Transverse colon (tissue), 4 donors: ENCODE data around the gene MAPK1. TPM values are rescaled to one million over a fixed set of nuclear protein-coding genes. Genes with fewer than 3 reads are reported as not detected.
"Not testable (repeated sequence)": the region's sequence is repeated elsewhere in the genome, so short reads cannot be mapped to it uniquely, and the experiment has no call there.

Experiments
- DNase-seq: peaks from one replicate; pipeline ENCODE4 v3.0.0-alpha.2; 2019
- H3K27ac ChIP-seq, 4 donors: fragments of 200-600 bp; sonication (generic); 2 replicates each; pipeline ENCODE4 v1.5.1; 2016 to 2018; ENCODE audit warnings: inconsistent platforms in 4 of 4
- H3K27me3 ChIP-seq: fragments of 200-600 bp; sonication (generic); 2 replicates; pipeline ENCODE4 v1.5.1; 2017; ENCODE audit warnings: inconsistent platforms
- H3K36me3 ChIP-seq, 4 donors: fragments of 200-600 bp; sonication (generic); 2 replicates each; pipeline ENCODE4 v1.5.1; 2017 to 2019; ENCODE audit warnings: inconsistent platforms in 4 of 4
- H3K4me1 ChIP-seq, 4 donors: fragments of 200-600 bp; sonication (generic); 2 replicates each; pipeline ENCODE4 v1.5.1; 2017 to 2020; ENCODE audit warnings: inconsistent platforms in 4 of 4
- H3K4me3 ChIP-seq, 4 donors: fragments of 200-600 bp; sonication (generic); 1 replicate in 1 of 4; 2 replicates in 3 of 4; pipeline versions ENCODE4 v1.5.1 to v1.6.1; 2017 to 2019; ENCODE audit warnings: inconsistent platforms in 4 of 4
- H3K9me3 ChIP-seq, 2 donors: fragments of 200-600 bp; sonication (generic); 2 replicates each; pipeline ENCODE4 v1.5.1; 2017 to 2019; ENCODE audit warnings: inconsistent platforms in 2 of 2
- CTCF ChIP-seq, 5 experiments: fragments of 200-600 bp in 3 of 5; fragments of 450-650 bp in 2 of 5; sonication (generic) in 3 of 5; IDR thresholded peaks; 1 replicate in 2 of 5; 2 replicates in 3 of 5; pipeline ENCODE4 v1.5.1; 2016 to 2017; ENCODE audit warnings: antibody characterized with exemption in 5 of 5, inconsistent platforms in 3 of 5, mild to moderate bottlenecking in 2 of 5, moderate library complexity in 1 of 5
- EP300 ChIP-seq: sonication (generic); formaldehyde crosslinking; IDR thresholded peaks from one replicate; pipeline ENCODE4 v1.6.1; 2017; ENCODE audit warnings: antibody characterized with exemption, low read depth
- POLR2A ChIP-seq: fragments of 450-650 bp; IDR thresholded peaks from one replicate; pipeline ENCODE4 v1.6.1; 2016; ENCODE audit warnings: antibody characterized with exemption, mild to moderate bottlenecking, moderate library complexity
- POLR2AphosphoS5 ChIP-seq, 3 donors: sonication (generic); formaldehyde crosslinking; IDR thresholded peaks; one replicate each; pipeline ENCODE4 v1.6.1; 2016; ENCODE audit warnings: antibody characterized with exemption in 3 of 3
- WGBS, 2 donors: methylation state at CpG; one replicate each; pipeline ENCODE4 v1.1.5; 2018; ENCODE audit warnings: low coverage in 1 of 2; 5-methylcytosine and 5-hydroxymethylcytosine counted together
- in situ Hi-C, 4 donors: fragments of 200-750 bp; cut with MboI; loops; one replicate each; pipeline versions ENCODE4 v1.15.0 to v1.15.1; 2017; ENCODE audit warnings: low sequenced_read_pairs in 3 of 4, low pct_ligation_motif_present in 1 of 4, low pct_unique_long_range_greater_than_20kb in 1 of 4
- intact Hi-C: fragments of 100-400 bp; cut with DNase I; formaldehyde crosslinking; loops from one replicate; pipeline ENCODE4 v1.15.1; 2023; ENCODE audit warnings: low total_unique reads
- total RNA-seq, 4 donors: library from RNA; depleted of rRNA; stranded (reverse); fragments of >200 nt; gene quantifications; one replicate each; pipeline ENCODE4 v1.1.0, GENCODE V29; 2016

The MAPK1 gene
- total RNA-seq, 4 donors from 2014 or later, result 37.1 to 303 (median 57.0) TPM

GRCh38 chr22:21728270-21728669 lies 139.2 kb downstream of the MAPK1 start:
- Histone ChIP-seq H3K4me3 (no peak overlapping the region), H3K36me3 (no peaks in the 10 kb centered on the region), H3K9me3 (no peaks in the 10 kb centered on the region), H3K27ac (no peak overlapping the region), H3K4me1 (no peaks in the 10 kb centered on the region), H3K27me3 (no peaks in the 10 kb centered on the region)
- DNase-seq, result no peak
- in situ Hi-C loops (no loop called here), intact Hi-C loops (no loop called here)
- TF ChIP-seq EP300 (no peak), POLR2AphosphoS5 (IDR thresholded peaks at IDR 0.05) (no peak), CTCF (IDR thresholded peaks at IDR 0.05) (no peak), POLR2A (no peak)
- WGBS, 2 donors, result 91 to 100% methylated on average over 4 to 12 of the region's 12 CpGs

GRCh38 chr22:21727768-21728167 lies 139.7 kb downstream of the MAPK1 start:
- DNase-seq, result no peak
- no peak overlapping the region for H3K27ac ChIP-seq
- H3K9me3 ChIP-seq, result no peaks in the 10 kb centered on the region
- TF ChIP-seq POLR2A (no peak), POLR2AphosphoS5 (IDR thresholded peaks at IDR 0.05) (no peak), CTCF (IDR thresholded peaks at IDR 0.05) (no peak), EP300 (no peak)
- no peaks in the 10 kb centered on the region for H3K4me1 ChIP-seq
- no peaks in the 10 kb centered on the region for H3K36me3 ChIP-seq
- in situ Hi-C loops (no loop called here), intact Hi-C loops (no loop called here)
- WGBS, 2 donors, result 91% methylated on average over 10 of the region's 10 CpGs; no CpG with 5 or more reads in 1 of the 2 donors
- no peak overlapping the region for H3K4me3 ChIP-seq
- no peaks in the 10 kb centered on the region for H3K27me3 ChIP-seq

GRCh38 chr22:21727159-21727558 lies 140.3 kb downstream of the MAPK1 start:
- H3K36me3 ChIP-seq, result no peaks in the 10 kb centered on the region
- no peaks in the 10 kb centered on the region for H3K27me3 ChIP-seq
- H3K4me1 ChIP-seq, result no peaks in the 10 kb centered on the region
- H3K9me3 ChIP-seq, result no peaks in the 10 kb centered on the region
- no peak for DNase-seq
- 93% methylated on average over 2 to 4 of the region's 4 CpGs for WGBS, 2 donors
- H3K27ac ChIP-seq, result no peak overlapping the region
- intact Hi-C loops (no loop called here), in situ Hi-C loops (no loop called here)
- TF ChIP-seq POLR2AphosphoS5 (IDR thresholded peaks at IDR 0.05) (no peak), EP300 (no peak), POLR2A (no peak)
- no peak overlapping the region for H3K4me3 ChIP-seq

- TF ChIP-seq EP300, result no peak
- no peak for TF ChIP-seq POLR2AphosphoS5 (IDR thresholded peaks at IDR 0.05)
- TF ChIP-seq POLR2A, result no peak
- no peak for TF ChIP-seq CTCF (IDR thresholded peaks at IDR 0.05)
- H3K36me3 ChIP-seq, result no peaks in the 10 kb centered on the region
- no peaks in the 10 kb centered on the region for H3K9me3 ChIP-seq
- intact Hi-C loops (no loop called here), in situ Hi-C loops (no loop called here)
- H3K4me1 ChIP-seq, result no peaks in the 10 kb centered on the region
- peak; percentile 17 for DNase-seq
- 62% methylated on average over 5 of the region's 5 CpGs; no CpG with 5 or more reads in 1 of the 2 donors for WGBS, 2 donors
- H3K4me3 ChIP-seq, result no peak overlapping the region
- no peaks in the 10 kb centered on the region for H3K27me3 ChIP-seq
- H3K27ac ChIP-seq, result no peak overlapping the region
Measured at GRCh38 chr22:21726650-21727049, 140.8 kb downstream of the MAPK1 start.

- TF ChIP-seq CTCF (IDR thresholded peaks at IDR 0.05), result no peak
- TF ChIP-seq POLR2A, result no peak
- no peak for TF ChIP-seq POLR2AphosphoS5 (IDR thresholded peaks at IDR 0.05)
- no peaks in the 10 kb centered on the region for H3K36me3 ChIP-seq
- intact Hi-C loops (no loop called here), in situ Hi-C loops (no loop called here)
- H3K9me3 ChIP-seq, result no peaks in the 10 kb centered on the region
- H3K27me3 ChIP-seq, result no peaks in the 10 kb centered on the region
- no peaks in the 10 kb centered on the region for H3K4me1 ChIP-seq
- DNase-seq, result no peak
- H3K27ac ChIP-seq, result no peak overlapping the region
- no peak overlapping the region for H3K4me3 ChIP-seq
- WGBS, 2 donors, result 89 to 100% methylated on average over 2 to 19 of the region's 19 CpGs
Measured at GRCh38 chr22:21725956-21726649, 141.3 kb downstream of the MAPK1 start.

GRCh38 chr22:21724496-21724895 lies 142.9 kb downstream of the MAPK1 start:
- intact Hi-C loops, H3K27ac ChIP-seq, H3K9me3 ChIP-seq, DNase-seq, H3K36me3 ChIP-seq, H3K4me1 ChIP-seq, H3K4me3 ChIP-seq, H3K27me3 ChIP-seq: not testable (repeated sequence)
- in situ Hi-C loops, result loop anchor here in 2 of 4 donors (25.0 kb wide), 2 partner anchors 137 to 213 kb away; no protein-coding TSS in a partner anchor
- WGBS, 2 donors, result 89 to 100% methylated on average over 1 to 3 of the region's 3 CpGs
